HCT116 (cell line): ENCODE data around the gene TRIP13. TPM values are rescaled to one million over a fixed set of nuclear protein-coding genes. Genes with fewer than 3 reads are reported as not detected.

Source experiments
- ATAC-seq: fragments of 200-7000 bp; cut with Tn5 transposase; 2 replicates; pipeline ENCODE4 v1.9.1; 2020; ENCODE audit warnings: mild to moderate bottlenecking, moderate library complexity
- BruUV-seq: library from RNA; stranded (reverse); fragments of 400-500 nt; replicated peaks from 2 replicates; lab custom pipeline; 2021; lab: Mats Ljungman, UMichigan
- CTCF ChIA-PET: fragments of 300-600 bp; sonication (Branson Sonifier 250); formaldehyde crosslinking; loops from one replicate; lab custom pipeline; 2021; ENCODE audit warnings: antibody characterized with exemption; lab: Charles Lee
- POLR2A ChIA-PET: fragments of 300-600, 350-600 bp; sonication (Branson Sonifier 250); formaldehyde crosslinking; loops from one replicate; lab custom pipeline; 2021; ENCODE audit warnings: antibody characterized with exemption; lab: Charles Lee
- RAD21 ChIA-PET, 2 experiments: fragments of 300-600 bp; sonication (Branson Sonifier 250); formaldehyde crosslinking; loops; one replicate each; lab custom pipeline; 2023; ENCODE audit warnings: low total read pairs in 2 of 2; ENCODE audit not compliant: uncharacterized antibody in 2 of 2, unreplicated experiment in 2 of 2, low non-redundant PET in 1 of 2; lab: Charles Lee
- DNase-seq: peaks from one replicate; pipeline ENCODE4 v3.0.0-alpha.2; 2010; ENCODE audit warnings: low read depth, low spot score
- H2AFZ ChIP-seq: fragments of 200-600 bp; shearing (Covaris generic), sonication (generic); 2 replicates; pipeline ENCODE4 v1.6.1; 2017; ENCODE audit warnings: low read depth, mixed run types, mixed read lengths, antibody characterized with exemption, low read length; ENCODE audit not compliant: poor library complexity, severe bottlenecking
- H3K27ac ChIP-seq: 2 replicates; pipeline ENCODE4 v1.5.1; 2012; ENCODE audit warnings: low read depth, low read length
- H3K27me3 ChIP-seq: fragments of 200-600 bp; sonication (generic); 2 replicates; pipeline ENCODE4 v1.6.1; 2016; ENCODE audit warnings: mixed run types, low read length, mixed read lengths; ENCODE audit not compliant: insufficient read depth
- H3K36me3 ChIP-seq, 2 experiments: fragments of 200-500 bp in 1 of 2; fragments of 200-600 bp in 1 of 2; sonication (Bioruptor generic) in 1 of 2; sonication (generic) in 1 of 2; 2 replicates each; pipeline versions ENCODE4 v1.5.1 to v1.6.1; 2014 to 2016; ENCODE audit warnings: low read length in 2 of 2, inconsistent platforms in 1 of 2, mixed read lengths in 1 of 2, mixed run types in 1 of 2; ENCODE audit not compliant: insufficient read depth in 2 of 2, control insufficient read depth in 1 of 2
- H3K4me1 ChIP-seq, 2 experiments: fragments of 200-600 bp in 1 of 2; sonication (generic) in 1 of 2; 2 replicates each; pipeline versions ENCODE4 v1.5.1 to v1.6.1; 2012 to 2017; ENCODE audit warnings: low read length in 2 of 2, inconsistent platforms in 1 of 2, mild to moderate bottlenecking in 1 of 2, mixed read lengths in 1 of 2, mixed run types in 1 of 2, moderate library complexity in 1 of 2; ENCODE audit not compliant: insufficient read depth in 2 of 2, control insufficient read depth in 1 of 2
- H3K4me2 ChIP-seq: fragments of 200-600 bp; sonication (generic); 2 replicates; pipeline ENCODE4 v1.6.1; 2017; ENCODE audit warnings: mixed run types, low read length, mixed read lengths
- H3K4me3 ChIP-seq, 2 experiments: fragments of 200-600 bp in 1 of 2; sonication (generic) in 1 of 2; replicated peaks in 1 of 2; 2 replicates each; pipeline ENCODE4 v1.5.1; 2011 to 2016; ENCODE audit warnings: low read length in 2 of 2, control low read depth in 1 of 2, low read depth in 1 of 2, mild to moderate bottlenecking in 1 of 2, mixed read lengths in 1 of 2, mixed run types in 1 of 2
- H3K79me2 ChIP-seq: fragments of 200-600 bp; sonication (generic); 2 replicates; pipeline ENCODE4 v1.6.1; 2017; ENCODE audit warnings: mild to moderate bottlenecking, mixed run types, low read length, moderate library complexity, mixed read lengths; ENCODE audit not compliant: insufficient read depth
- H3K9ac ChIP-seq: fragments of 200-600 bp; sonication (generic); 2 replicates; pipeline ENCODE4 v1.6.1; 2016; ENCODE audit warnings: low read length, mixed read lengths
- H3K9me2 ChIP-seq: fragments of 200-600 bp; sonication (generic), shearing (Covaris generic); 2 replicates; pipeline ENCODE4 v1.6.1; 2017; ENCODE audit warnings: mixed run types, mild to moderate bottlenecking, moderate library complexity; ENCODE audit not compliant: insufficient read depth
- H3K9me3 ChIP-seq, 2 experiments: fragments of 200-500 bp in 1 of 2; fragments of 200-600 bp in 1 of 2; sonication (Bioruptor generic) in 1 of 2; sonication (generic) in 1 of 2; 2 replicates each; pipeline ENCODE4 v1.6.1; 2014 to 2017; ENCODE audit warnings: low read length in 2 of 2, mixed read lengths in 2 of 2, inconsistent platforms in 1 of 2, low read depth in 1 of 2, mild to moderate bottlenecking in 1 of 2, mixed run types in 1 of 2, moderate library complexity in 1 of 2; ENCODE audit not compliant: control insufficient read depth in 1 of 2, insufficient read depth in 1 of 2
- H4K20me1 ChIP-seq: fragments of 200-600 bp; sonication (generic), shearing (Covaris generic); 2 replicates; pipeline ENCODE4 v1.6.1; 2017; ENCODE audit warnings: mixed run types, mild to moderate bottlenecking, moderate library complexity; ENCODE audit not compliant: insufficient read depth
- ATF3 ChIP-seq: IDR thresholded peaks from 2 replicates; pipeline ENCODE4 v1.6.1; 2012
- CBX3 ChIP-seq: IDR thresholded peaks from 2 replicates; pipeline ENCODE4 v1.6.1; 2012; ENCODE audit warnings: low read depth
- CEBPB ChIP-seq: IDR thresholded peaks from 2 replicates; pipeline ENCODE4 v1.6.1; 2012; ENCODE audit warnings: low read depth
- EGR1 ChIP-seq: IDR thresholded peaks from 2 replicates; pipeline ENCODE4 v1.6.1; 2012; ENCODE audit warnings: low read depth
- ELF1 ChIP-seq: IDR thresholded peaks from 2 replicates; pipeline ENCODE4 v1.6.1; 2012; ENCODE audit warnings: low read depth, borderline replicate concordance
- EZH2 ChIP-seq: fragments of 200-600 bp; sonication (generic); IDR thresholded peaks from 2 replicates; pipeline ENCODE4 v1.6.1; 2017; ENCODE audit warnings: antibody characterized with exemption, mixed run types
- EZH2phosphoT487 ChIP-seq: fragments of 200-600 bp; IDR thresholded peaks from 2 replicates; pipeline ENCODE4 v1.6.1; 2018; ENCODE audit warnings: antibody characterized with exemption, borderline replicate concordance
- MAX ChIP-seq: IDR thresholded peaks from 2 replicates; pipeline ENCODE4 v1.6.1; 2012
- POLR2A ChIP-seq: IDR thresholded peaks from 2 replicates; pipeline ENCODE4 v1.7.0; 2011; ENCODE audit warnings: borderline replicate concordance; ENCODE audit not compliant: insufficient read depth, insufficient read length; ENCODE audit errors: extremely low read depth
- POLR2AphosphoS5 ChIP-seq: IDR thresholded peaks from 2 replicates; pipeline ENCODE4 v1.6.1; 2011; ENCODE audit warnings: mild to moderate bottlenecking, low read depth, low read length, moderate library complexity
- RAD21 ChIP-seq: IDR thresholded peaks from 2 replicates; pipeline ENCODE4 v1.6.1; 2012; ENCODE audit warnings: low read depth, mild to moderate bottlenecking
- REST ChIP-seq: IDR thresholded peaks from 2 replicates; pipeline ENCODE4 v1.6.1; 2012; ENCODE audit warnings: low read depth
- SIN3A ChIP-seq: IDR thresholded peaks from 2 replicates; pipeline ENCODE4 v1.6.1; 2012; ENCODE audit warnings: low read depth
- SRF ChIP-seq: IDR thresholded peaks from 2 replicates; pipeline ENCODE4 v1.6.1; 2012; ENCODE audit warnings: low read depth
- TCF7L2 ChIP-seq: IDR thresholded peaks from 2 replicates; pipeline ENCODE4 v1.7.0; 2011; ENCODE audit warnings: borderline replicate concordance, inconsistent platforms; ENCODE audit not compliant: insufficient read depth, insufficient read length; ENCODE audit errors: extremely low read depth
- intact Hi-C: fragments of 100-400 bp; cut with micrococcal nuclease; formaldehyde crosslinking; loops from 2 replicates; pipeline ENCODE4 v1.10.0; 2022
- total RNA-seq: library from RNA; stranded (reverse); gene quantifications from one replicate; pipeline ENCODE4 v1.2.1, GENCODE V29; 2021; ENCODE audit not compliant: unreplicated experiment

TRIP13 gene
- total RNA-seq, 1 experiment from 2014 or later = 45.0 TPM

- H3K9me2 ChIP-seq = no peaks in the 10 kb centered on the region
- H2AFZ ChIP-seq = no peak overlapping the region
- peak; percentile 14; the same call in 1 of the 2 replicates for ATAC-seq
- H3K4me1 ChIP-seq = peaks cover 15 to 31% of the 10 kb centered on the region in 2 experiments
- H3K9me3 ChIP-seq = no peaks in the 10 kb centered on the region
- peaks cover 22 to 48% of the 10 kb centered on the region in 2 experiments for H3K36me3 ChIP-seq
- ChIA-PET RAD21 (no interaction called here), CTCF (interaction anchor here (1.1 kb wide), 2 partner anchors 8 to 465 kb away, joined by 3 read pairs; no protein-coding TSS in a partner anchor)
- H3K79me2 ChIP-seq = peaks cover 14% of the 10 kb centered on the region
- H3K9ac ChIP-seq = peak overlapping the region; percentile 66
- no TSS peak for BruUV-seq
- H3K4me3 ChIP-seq = peak overlapping the region in 1 of 2 experiments; percentile 35; a peak in 2 of 4 replicates
- H3K27ac ChIP-seq = peak overlapping the region; percentile 73; the same call in 1 of the 2 replicates
- H3K27me3 ChIP-seq = no peaks in the 10 kb centered on the region
- TF ChIP-seq ELF1 (no peak), SIN3A (peak; percentile 32; the same call in 1 of the 2 replicates)
- TF ChIP-seq, all 23 proteins: peak for 1
- H4K20me1 ChIP-seq = peaks cover 5% of the 10 kb centered on the region; the same call in 1 of the 2 replicates
- POLR2A ChIA-PET = no interaction called here
- H3K4me2 ChIP-seq = peak overlapping the region; percentile 75
- intact Hi-C loops = no loop called here
- peak; percentile 55 for DNase-seq
Observed at GRCh38 chr5:911601-912000, 18.9 kb downstream of the TRIP13 start.

GRCh38 chr5:912280-913091 is 19.8 kb downstream of the TRIP13 start:
- peaks cover 20 to 49% of the 10 kb centered on the region in 2 experiments for H3K36me3 ChIP-seq
- H3K79me2 ChIP-seq = peaks cover 14% of the 10 kb centered on the region
- H3K9me3 ChIP-seq = no peaks in the 10 kb centered on the region
- RAD21 ChIA-PET = no interaction called here
- CTCF ChIA-PET = interaction anchor here (1.1 to 1.2 kb wide), 3 partner anchors 9 to 466 kb away, joined by 3 read pairs; no protein-coding TSS in a partner anchor
- POLR2A ChIA-PET = no interaction called here
- peaks cover 15 to 31% of the 10 kb centered on the region in 2 experiments for H3K4me1 ChIP-seq
- peak overlapping the region; percentile 73 for H3K27ac ChIP-seq
- peak; percentile 98 for DNase-seq
- H3K9ac ChIP-seq = peak overlapping the region; percentile 66
- H4K20me1 ChIP-seq = peaks cover 5% of the 10 kb centered on the region; the same call in 1 of the 2 replicates
- peak overlapping the region; percentile 75 for H3K4me2 ChIP-seq
- ATAC-seq = peak; percentile 94
- intact Hi-C loops = no loop called here
- peak overlapping the region in 1 of 2 experiments; percentile 35; a peak in 2 of 4 replicates for H3K4me3 ChIP-seq
- no peak overlapping the region for H2AFZ ChIP-seq
- no peaks in the 10 kb centered on the region for H3K9me2 ChIP-seq
- H3K27me3 ChIP-seq = no peaks in the 10 kb centered on the region
- BruUV-seq = no TSS peak
- peak; percentile 70; the same call in 1 of the 2 replicates for TF ChIP-seq SRF
- TF ChIP-seq ATF3 = no peak
- TF ChIP-seq EGR1 = no peak
- TF ChIP-seq POLR2A = no peak
- TF ChIP-seq CEBPB = no peak; the same call in 1 of the 2 replicates
- TF ChIP-seq ELF1 = no peak
- peak; percentile 98 for TF ChIP-seq MAX
- TF ChIP-seq POLR2AphosphoS5 = peak; percentile 36; the same call in 1 of the 2 replicates
- no peak for TF ChIP-seq CBX3
- TF ChIP-seq SIN3A = peak; percentile 67
- TF ChIP-seq EZH2phosphoT487 = no peak
- TF ChIP-seq TCF7L2 = peak; percentile 83
- peak; percentile 48; the same call in 1 of the 2 replicates for TF ChIP-seq RAD21
- TF ChIP-seq REST = no peak
- TF ChIP-seq EZH2 = no peak
